GM19455 (cell line): ENCODE measurements around the gene GPR37L1.

Experiments
- ATAC-seq: cut with Tn5 transposase; IDR thresholded peaks from one replicate; pipeline ENCODE4 v1.9.1; 2021; ENCODE audit not compliant: unreplicated experiment

Gene GPR37L1

DNA sequence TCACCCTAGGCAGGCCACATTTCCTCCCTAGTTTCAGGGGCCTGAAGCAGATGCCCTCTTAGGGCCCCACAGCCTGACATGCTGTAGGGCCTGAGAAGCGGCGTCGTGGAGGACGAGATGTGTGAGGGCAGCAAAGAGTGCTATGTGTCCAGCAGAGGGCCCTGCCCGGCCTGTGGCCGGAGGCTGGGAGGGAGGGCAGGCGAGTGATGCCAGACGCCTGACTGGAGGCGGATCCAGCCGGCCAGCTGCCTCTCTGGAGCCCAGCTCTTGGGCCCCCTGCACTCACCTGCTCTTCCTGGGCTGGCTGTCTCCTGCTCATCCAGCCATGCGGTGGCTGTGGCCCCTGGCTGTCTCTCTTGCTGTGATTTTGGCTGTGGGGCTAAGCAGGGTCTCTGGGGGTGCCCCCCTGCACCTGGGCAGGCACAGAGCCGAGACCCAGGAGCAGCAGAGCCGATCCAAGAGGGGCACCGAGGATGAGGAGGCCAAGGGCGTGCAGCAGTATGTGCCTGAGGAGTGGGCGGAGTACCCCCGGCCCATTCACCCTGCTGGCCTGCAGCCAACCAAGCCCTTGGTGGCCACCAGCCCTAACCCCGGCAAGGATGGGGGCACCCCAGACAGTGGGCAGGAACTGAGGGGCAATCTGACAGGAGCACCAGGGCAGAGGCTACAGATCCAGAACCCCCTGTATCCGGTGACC lies at the start of gene GPR37L1:
GPR37L1 (plus strand) TSS at position 279 of the 697 bp plus-strand sequence; CDS start at position 326, 47 bp downstream.
- no peak for ATAC-seq

GRCh38 chr1:202073206-202073605 lies 49.5 kb upstream of the GPR37L1 start:
- ATAC-seq, result no peak

- ATAC-seq, result no peak
These were observed 47.7 kb upstream of the GPR37L1 start for GRCh38 chr1:202074985-202075384.

DNA sequence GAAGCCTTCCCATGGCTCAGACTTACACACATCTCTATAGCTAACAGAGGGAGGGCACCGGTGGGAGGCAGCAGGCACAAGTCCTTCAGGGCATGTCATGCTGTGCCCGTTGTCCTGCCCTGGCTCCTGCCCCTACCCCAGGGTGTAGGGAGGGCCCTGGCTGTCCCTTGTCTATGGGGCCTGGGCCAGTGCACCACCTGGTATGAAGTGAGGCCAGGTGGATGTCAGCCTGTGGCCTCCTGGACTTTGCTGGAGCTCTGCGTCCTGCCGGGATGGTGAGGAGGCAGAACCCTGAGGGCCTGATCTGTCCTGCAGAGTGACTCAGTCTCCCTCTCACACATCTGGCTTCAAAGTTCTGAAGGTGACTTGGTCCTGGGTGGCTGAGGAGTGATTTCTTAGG lies 47.3 kb upstream of the GPR37L1 start:
- no peak for ATAC-seq

- no peak for ATAC-seq
These were observed 46.6 kb upstream of the GPR37L1 start for GRCh38 chr1:202076050-202076511.

- no peak for ATAC-seq
These were observed 44.5 kb upstream of the GPR37L1 start for GRCh38 chr1:202078241-202078640.

- ATAC-seq, result no peak
These were observed 40.7 kb upstream of the GPR37L1 start for GRCh38 chr1:202081992-202082391.

- no peak for ATAC-seq
These were observed 37.7 kb upstream of the GPR37L1 start for GRCh38 chr1:202084791-202085681.

GRCh38 chr1:202085682-202086373 lies 36.9 kb upstream of the GPR37L1 start:
- no peak for ATAC-seq

DNA sequence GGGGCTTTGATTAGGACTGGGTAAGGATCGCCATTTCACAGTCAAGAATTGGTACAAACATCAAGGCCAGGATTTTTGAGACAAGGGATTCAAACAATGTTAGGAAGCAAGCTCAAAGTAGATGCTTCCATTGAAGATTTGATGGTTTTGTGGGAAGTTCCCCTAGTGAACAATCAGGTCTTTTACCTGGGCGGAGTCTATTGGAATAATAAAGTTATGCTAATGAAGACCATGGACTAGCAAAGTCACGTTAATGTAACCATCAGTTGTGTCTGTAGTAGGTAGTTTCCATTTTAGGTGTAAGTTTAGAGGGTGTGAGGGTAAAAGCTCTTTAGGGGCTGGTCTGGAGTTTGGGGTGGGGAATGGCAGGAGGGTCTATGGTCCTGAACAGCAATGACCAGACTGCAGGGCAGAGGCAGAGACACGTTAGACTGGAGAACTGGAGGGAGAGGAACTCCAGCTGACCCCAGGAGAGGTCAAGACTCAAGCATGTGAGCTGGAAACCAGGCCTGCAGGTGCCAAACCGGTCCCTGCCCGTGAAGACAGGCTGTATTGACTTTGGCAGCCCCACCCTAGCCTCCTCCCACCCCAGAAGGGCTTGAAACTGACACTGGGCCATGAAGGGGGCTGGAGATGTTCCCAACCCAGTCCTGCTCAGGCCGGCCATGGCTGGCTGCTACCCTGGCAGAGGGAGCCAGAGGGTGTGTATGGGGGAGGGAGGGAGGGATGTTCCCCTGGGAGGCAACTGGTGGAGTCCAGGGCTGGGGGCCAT lies 36.0 kb upstream of the GPR37L1 start:
- no peak for ATAC-seq

DNA sequence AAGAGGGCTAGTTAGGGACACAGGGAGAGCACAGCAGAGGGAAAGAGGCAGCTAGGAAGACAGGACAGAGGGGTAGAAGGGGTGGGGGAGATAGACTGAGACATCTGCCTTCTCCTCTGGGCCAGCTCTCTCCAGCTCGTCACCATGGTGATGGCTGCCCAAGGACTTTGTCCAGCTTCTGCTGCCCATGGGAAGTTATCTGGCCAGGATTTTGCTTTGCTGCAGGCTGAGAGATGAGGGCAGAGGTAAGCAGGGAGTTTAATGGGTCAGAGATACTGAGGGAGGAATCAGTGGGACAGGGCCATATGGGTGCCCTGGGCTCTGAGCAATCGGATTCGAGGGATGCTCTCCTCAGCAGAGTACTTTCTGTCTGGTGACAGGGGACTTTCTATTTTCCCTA lies 34.5 kb upstream of the GPR37L1 start:
- no peak for ATAC-seq

- ATAC-seq, result no peak
These were observed 31.7 kb upstream of the GPR37L1 start for GRCh38 chr1:202090994-202091393.

GRCh38 chr1:202093858-202094257 lies 28.9 kb upstream of the GPR37L1 start:
- no peak for ATAC-seq

DNA sequence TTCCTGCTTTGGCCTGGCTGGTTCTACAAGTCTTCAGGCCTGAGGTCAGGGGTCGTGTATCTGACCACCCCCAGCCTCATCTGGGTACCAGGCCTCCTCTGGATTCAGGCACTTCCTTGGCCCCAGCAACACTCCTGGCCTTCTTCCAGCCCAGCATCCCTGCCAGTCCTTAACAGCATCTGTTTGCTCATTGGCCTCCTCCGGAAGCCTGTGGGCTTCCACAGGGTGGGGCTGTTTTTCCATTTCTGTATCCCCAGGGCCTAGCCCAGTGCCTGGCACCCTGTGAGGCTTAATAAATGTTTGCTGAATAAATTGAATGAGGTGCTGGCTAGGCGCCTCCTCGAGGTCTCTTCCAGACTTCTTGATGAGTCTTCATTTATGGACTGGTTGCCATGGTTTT lies 21.5 kb upstream of the GPR37L1 start:
- ATAC-seq, result no peak

- no peak for ATAC-seq
These were observed 18.6 kb upstream of the GPR37L1 start for GRCh38 chr1:202104073-202104472.

DNA sequence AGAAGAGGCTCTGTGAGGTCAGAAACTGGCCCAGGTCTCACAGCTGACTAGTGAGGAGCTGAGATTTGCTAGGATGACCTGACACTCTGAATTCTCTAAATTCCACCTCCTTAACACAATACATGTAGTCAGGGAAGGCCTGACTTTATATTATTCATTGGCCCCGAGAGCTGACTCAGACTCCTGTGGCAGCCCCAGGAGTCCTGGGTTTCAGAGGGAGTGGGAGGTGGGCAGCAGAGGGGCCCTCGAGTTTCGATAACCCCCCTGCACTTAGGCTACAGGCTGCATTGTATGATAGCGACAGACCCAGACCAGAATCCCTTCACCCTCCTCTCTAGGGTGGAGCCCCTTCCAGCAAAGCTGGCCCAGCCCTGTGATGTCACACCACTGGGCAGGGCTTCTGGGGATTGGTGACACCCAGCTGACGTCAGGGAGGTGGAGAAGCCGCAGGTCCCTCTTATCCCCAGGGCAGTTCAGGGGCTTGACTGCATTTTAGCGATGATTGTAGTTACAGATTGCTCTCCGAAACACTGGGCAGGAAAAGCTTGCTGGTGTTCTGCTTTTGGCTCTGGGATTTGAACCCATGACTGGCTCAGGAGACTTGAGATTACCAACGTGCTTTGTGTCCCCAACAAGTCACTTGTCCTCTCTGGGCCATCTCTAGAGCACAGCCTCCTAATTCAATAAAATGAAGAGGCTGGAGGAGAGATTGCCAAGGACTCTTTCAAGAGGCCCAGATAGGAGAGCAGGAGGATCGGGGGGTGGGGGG lies 17.0 kb upstream of the GPR37L1 start:
- ATAC-seq, result no peak

DNA sequence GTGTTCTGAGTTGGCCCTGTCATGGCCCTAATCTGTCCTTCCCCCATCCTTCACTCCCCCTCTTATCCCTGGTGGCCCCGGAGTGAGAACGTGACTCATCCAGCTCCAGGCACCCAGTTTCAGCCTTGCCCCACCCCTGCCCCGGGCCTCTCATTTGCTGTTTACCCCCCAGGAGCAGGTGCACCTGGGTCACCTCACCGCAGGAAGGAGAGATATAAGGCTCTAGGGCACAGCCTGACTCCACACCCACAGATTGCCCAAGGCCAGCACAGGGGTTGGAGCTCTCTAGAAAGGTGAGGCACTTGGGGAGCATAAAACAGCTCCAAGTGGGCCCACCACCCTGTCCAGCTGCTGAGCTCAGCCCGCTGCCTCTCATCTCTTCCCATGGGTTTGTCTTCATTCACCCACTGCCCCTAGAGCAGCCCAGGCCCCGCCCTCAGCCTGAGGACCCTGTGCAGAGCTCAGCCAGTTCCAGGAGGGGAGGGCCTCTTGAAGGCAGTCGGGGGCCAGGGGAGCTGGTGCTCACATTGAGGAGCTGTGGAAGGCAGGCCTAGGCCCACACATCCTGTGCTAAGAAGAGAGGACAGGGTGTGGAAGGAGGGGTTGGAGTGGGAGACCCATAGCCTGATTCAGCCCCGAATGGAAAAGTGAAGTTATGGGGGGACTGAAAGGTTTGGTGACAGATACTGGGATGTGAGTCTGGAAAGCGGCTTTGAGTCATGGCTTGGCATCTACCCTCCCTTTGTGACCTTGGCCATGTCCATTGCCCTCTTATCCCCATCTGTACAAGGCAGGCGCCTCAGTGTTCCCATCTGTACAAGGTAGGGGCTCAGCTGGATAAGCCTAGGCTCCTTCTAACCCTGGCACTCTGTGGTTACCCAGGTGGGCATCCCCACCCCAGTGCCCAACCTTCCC lies 16.1 kb upstream of the GPR37L1 start:
- ATAC-seq, result no peak

GRCh38 chr1:202107321-202107761 lies 15.4 kb upstream of the GPR37L1 start:
- ATAC-seq, result no peak
